Left cardiac atrium (tissue), 4 donors: Measurements from ENCODE around the gene HSP90AA1. TPM values are rescaled to one million over a fixed set of nuclear protein-coding genes. Genes with fewer than 3 reads are reported as not detected.

ENCODE experiments used
- ATAC-seq, 2 donors: fragments of 200-7000 bp; cut with Tn5 transposase; one replicate each; pipeline ENCODE4 v1.9.1; 2020; ENCODE audit warnings: mild to moderate bottlenecking in 2 of 2, moderate library complexity in 2 of 2
- DNase-seq: peaks from one replicate; pipeline ENCODE4 v3.0.0-alpha.2; 2020
- intact Hi-C, 2 donors: fragments of 100-400 bp; cut with DNase I; formaldehyde crosslinking; loops; one replicate each; pipeline versions ENCODE4 v1.14.1 to v1.15.1; 2022 to 2023
- total RNA-seq, 2 donors: library from RNA; stranded (reverse); fragmentation: NEBNext Ultra II Directional; extraction: Animal tissue kit (Norgen Biotek cat#: 25700); gene quantifications; one replicate each; pipeline ENCODE4 v1.2.1, GENCODE V29; 2021
- donor health status: DM: no; HTN: yes; CAD: no.
- donor health status: DM: no; HTN: yes; CAD: no; lungs with severe emphysema.
- donor health status: DM: yes; HTN: yes; CAD: no.
- donor health status: Dilated cardiomyopathy.

Gene HSP90AA1
- total RNA-seq, 2 donors from 2014 or later, result 395 to 505 TPM

- no peak for DNase-seq
- intact Hi-C loops, result no loop called here
- ATAC-seq, result no peak
Measured at GRCh38 chr14:102050026-102050405, 36.8 kb downstream of the HSP90AA1 start.

DNA sequence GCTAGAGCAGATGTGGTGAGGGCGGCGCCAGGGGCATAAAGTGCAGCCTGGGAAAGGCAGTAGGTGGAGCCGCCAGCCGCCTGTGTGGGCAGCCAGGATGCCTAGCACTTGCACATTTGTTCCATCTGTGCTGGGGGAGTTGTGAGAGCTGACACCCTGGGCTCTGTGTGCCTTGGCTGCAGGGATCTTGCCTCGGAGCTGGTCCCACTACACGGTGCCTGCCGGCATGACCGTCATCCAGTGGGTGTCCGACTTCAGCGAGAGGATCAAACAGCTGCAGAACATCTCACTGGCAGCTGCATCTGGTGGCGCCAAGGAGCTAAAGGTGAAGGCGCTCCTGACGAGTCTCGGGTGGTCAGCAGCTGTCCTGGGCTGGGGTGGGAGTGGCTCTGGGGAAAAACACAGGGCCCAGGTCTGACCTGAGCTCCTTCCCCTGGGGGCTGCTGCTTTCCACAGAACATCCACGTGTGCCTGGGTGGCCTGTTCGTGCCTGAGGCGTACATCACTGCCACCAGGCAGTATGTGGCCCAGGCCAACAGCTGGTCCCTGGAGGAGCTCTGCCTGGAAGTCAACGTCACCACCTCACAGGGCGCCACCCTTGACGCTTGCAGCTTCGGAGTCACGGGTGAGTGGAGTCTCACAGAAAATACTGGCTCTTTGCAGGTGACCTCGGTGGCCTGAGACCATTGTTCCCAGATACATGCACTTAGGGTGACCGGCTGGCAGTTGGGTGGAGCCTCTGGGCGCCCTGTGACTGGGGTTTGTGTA lies 37.4 kb downstream of the HSP90AA1 start:
- ATAC-seq, result no peak
- DNase-seq, result no peak
- intact Hi-C loops, result loop anchor here in 1 of 2 donors (5.0 kb wide), 1 partner anchor 48 kb away; no protein-coding TSS in a partner anchor

GRCh38 chr14:102047808-102048540 lies 38.9 kb downstream of the HSP90AA1 start:
- intact Hi-C loops, result loop anchor here in 1 of 2 donors (5.0 kb wide), 1 partner anchor 49 kb away; no protein-coding TSS in a partner anchor
- DNase-seq (no peak), ATAC-seq (no peak)

DNA sequence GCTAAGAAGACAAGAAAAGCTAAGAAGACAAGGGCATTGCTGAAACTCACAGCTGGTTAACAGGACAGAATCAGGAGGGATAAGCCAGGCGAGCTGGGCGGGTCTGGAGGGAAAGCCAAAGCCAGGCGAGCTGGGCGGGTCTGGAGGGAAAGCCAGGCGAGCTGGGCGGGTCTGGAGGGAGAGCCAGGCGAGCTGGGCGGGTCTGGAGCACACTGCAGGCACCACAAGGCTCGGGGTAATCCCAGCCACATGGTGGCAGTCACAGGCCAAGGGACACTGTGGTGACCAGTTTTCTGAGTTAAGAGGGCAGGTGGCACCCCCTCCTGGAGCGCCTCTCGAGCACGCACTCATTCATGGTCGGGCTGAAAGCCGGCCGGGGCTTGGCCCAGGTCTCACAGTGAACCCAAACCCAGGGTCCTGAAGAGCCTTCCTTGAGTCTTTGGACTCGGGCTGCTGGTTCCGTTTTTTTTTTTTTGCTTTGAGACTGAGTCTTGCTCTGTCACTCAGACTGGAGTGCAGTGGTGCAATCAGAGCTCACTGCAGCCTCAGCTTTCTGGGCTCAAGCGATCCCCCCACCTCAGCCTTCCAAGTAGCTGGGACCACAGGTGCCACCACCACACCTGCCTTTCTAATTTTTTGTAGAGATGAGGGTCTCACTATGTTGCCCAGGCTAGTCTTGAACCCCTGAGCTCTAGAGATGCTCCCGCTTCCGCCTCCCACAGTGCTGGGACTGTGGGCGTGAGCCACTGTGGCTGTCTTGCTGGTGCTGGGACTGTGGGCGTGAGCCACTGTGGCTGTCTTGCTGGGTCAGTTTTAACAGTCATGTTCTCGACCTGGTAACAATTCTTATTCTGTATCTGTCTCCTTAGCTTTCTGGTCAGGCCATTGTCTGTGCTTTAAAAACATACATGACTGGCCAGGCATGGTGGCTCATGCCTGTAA lies 40.2 kb downstream of the HSP90AA1 start:
- peak; percentile 88 to 92 for ATAC-seq
- DNase-seq, result peak; percentile 90
- intact Hi-C loops, result loop anchor here in 1 of 2 donors (5.0 kb wide), 1 partner anchor 51 kb away; no protein-coding TSS in a partner anchor

DNA sequence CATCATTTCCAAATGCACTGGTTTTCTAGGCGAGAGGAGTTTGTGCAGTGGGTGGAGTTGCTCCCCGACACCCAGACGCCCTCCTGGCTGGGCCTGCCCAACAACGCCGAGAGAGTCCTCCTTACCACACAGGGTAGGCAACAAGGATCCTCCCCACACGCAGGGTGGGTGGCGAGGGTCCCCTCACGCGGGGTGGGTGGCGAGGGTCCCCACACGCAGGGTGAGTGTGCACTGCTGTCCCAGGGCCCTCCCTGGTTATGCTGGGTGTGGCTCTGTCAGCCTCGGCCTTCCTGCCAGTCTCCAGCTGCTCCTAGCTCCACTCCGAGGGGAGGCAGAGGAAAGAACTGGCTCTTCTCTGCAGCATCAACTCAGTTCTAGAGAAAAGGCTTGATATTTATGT lies 42.3 kb downstream of the HSP90AA1 start:
- intact Hi-C loops, result no loop called here
- ATAC-seq, result no peak
- DNase-seq, result no peak

DNA sequence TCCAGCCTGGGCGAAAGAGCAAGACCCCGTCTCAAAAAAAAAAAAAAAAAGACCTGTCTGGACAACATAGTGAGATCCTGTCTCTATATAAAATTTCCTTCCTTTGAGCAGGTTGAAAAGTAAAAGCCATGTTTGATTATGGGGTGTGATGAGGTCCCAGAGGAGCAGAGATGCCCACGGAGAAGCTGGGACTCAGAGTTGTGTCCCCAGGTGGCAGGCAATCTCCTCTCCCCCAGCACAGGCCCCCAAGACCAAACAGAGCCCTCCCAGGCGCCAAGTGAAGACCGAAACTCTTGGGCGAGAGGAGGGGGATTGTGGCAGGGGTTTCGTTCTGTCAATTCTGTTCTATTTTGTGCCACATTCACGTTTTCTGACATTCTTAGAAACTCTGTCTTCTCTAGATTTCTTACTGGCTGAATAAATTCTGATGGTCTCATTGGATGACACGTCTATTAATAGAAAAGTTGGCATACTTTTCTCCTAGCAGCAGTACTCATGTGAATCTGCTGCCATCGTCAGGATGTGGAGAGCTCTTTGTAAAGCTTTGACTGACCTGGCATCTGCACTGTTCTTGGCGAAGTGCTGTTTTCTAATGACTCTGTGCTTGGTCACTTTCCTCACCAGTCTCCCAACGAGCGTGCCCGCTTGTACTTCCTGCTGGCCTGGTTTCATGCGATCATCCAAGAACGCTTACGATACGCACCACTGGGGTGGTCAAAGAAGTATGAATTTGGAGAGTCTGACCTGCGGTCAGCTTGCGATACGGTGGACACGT lies 43.4 kb downstream of the HSP90AA1 start:
- ATAC-seq, result peak; percentile 57 to 66
- intact Hi-C loops, result no loop called here
- DNase-seq, result peak; percentile 40

- DNase-seq, result no peak
- no peak for ATAC-seq
- intact Hi-C loops, result no loop called here
Measured at GRCh38 chr14:102042699-102043098, 44.1 kb downstream of the HSP90AA1 start.

- intact Hi-C loops, result no loop called here
- ATAC-seq (no peak), DNase-seq (no peak)
Measured at GRCh38 chr14:102040153-102040552, 46.7 kb downstream of the HSP90AA1 start.

- intact Hi-C loops, result no loop called here
- DNase-seq (no peak), ATAC-seq (no peak)
Measured at GRCh38 chr14:102039157-102039556, 47.7 kb downstream of the HSP90AA1 start.

DNA sequence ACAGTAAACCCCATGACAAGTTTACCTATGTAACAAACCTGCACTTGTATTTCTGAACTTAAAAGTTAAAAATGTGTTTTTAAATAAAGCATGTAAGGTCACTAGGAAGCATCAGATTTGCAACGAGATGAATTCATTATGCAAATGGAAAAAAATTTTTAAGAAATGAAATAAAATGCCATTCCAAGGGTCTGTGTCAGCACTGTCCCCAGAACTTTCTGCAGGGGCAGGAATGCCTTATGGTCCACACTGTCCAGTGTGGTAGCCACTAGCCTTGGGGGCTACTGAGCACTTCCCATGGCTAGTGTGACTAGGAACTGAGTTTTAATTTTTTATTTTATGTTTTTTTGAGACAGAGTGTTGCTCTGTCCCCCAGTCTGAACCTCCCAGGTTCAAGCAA lies 49.2 kb downstream of the HSP90AA1 start:
- ATAC-seq (no peak), DNase-seq (no peak)
- intact Hi-C loops, result no loop called here

GRCh38 chr14:102035914-102036313 lies 50.9 kb downstream of the HSP90AA1 start:
- intact Hi-C loops, result no loop called here
- DNase-seq (no peak), ATAC-seq (no peak)

DNA sequence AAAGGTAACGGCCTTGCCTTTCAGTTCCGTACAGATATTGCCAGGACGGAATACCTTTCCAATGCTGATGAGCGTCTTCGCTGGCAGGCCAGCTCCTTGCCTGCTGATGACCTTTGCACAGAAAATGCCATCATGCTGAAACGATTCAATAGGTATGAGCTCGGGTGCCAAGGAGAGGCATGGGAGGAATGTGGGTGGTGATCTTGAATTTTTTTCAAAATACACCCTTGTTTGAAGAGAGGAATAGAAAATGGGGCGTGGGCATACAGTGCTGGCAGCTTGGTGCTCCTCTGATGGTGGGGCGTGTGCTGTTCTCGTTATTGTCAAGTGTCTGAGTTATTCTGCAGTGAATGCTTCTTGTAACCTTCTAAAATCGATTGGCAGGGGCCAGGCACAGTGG lies 52.5 kb downstream of the HSP90AA1 start:
- DNase-seq (no peak), ATAC-seq (peak in 1 of 2 donors; percentile 74)
- intact Hi-C loops, result no loop called here

- ATAC-seq (no peak), DNase-seq (no peak)
- intact Hi-C loops, result no loop called here
Measured at GRCh38 chr14:102033241-102033640, 53.6 kb downstream of the HSP90AA1 start.

Other genes with a start within 250 kb of the HSP90AA1 start
- gene DYNC1H1, start 122.5 kb downstream of the HSP90AA1 start, total RNA-seq, result 100 to 1,000 TPM; 298 to 361 TPM
- gene WDR20, start 52.9 kb upstream of the HSP90AA1 start, total RNA-seq, result 10 to 100 TPM; 23.3 to 23.7 TPM
- 10 to 100 TPM; 10.8 to 15.3 TPM for gene MOK, start 218.1 kb upstream of the HSP90AA1 start, total RNA-seq
- gene ZNF839, start 232.7 kb upstream of the HSP90AA1 start, total RNA-seq, result 1 to 10 TPM; 5.9 to 6.4 TPM